NCI-H82 treated with DMSO at 0.1 percent for 48 hours (cell line): ENCODE results near the gene FOXJ3.

ENCODE experiments used
- DNase-seq: peaks from one replicate; lab custom pipeline; 2025; ENCODE audit not compliant: unreplicated experiment; lab: John Stamatoyannopoulos, UW

The FOXJ3 gene

GRCh38 chr1:42171679-42172266 lies 163.3 kb downstream of the FOXJ3 start:
- no peak for DNase-seq

GRCh38 chr1:42170779-42171621 lies 164.0 kb downstream of the FOXJ3 start:
- DNase-seq, result no peak

GRCh38 chr1:42168763-42169162 lies 166.3 kb downstream of the FOXJ3 start:
- no peak for DNase-seq

DNA sequence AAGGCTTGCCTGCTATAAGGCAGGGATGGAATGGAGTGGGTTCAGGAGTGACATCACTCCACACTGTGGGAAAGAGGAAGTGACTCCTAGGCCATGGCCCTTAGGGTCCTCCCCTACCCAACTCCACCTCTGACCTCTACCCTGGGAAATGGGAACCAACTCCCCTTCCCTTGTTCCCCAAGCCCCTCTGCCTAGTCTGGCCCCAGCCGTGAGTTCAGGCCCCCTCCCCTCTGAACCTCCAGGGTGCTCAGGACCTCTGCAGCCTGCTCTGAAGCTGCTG lies 166.7 kb downstream of the FOXJ3 start:
- no peak for DNase-seq

GRCh38 chr1:42167611-42168390 lies 167.2 kb downstream of the FOXJ3 start:
- no peak for DNase-seq

- DNase-seq, result no peak
Measured at GRCh38 chr1:42165511-42166210, 169.4 kb downstream of the FOXJ3 start.

DNA sequence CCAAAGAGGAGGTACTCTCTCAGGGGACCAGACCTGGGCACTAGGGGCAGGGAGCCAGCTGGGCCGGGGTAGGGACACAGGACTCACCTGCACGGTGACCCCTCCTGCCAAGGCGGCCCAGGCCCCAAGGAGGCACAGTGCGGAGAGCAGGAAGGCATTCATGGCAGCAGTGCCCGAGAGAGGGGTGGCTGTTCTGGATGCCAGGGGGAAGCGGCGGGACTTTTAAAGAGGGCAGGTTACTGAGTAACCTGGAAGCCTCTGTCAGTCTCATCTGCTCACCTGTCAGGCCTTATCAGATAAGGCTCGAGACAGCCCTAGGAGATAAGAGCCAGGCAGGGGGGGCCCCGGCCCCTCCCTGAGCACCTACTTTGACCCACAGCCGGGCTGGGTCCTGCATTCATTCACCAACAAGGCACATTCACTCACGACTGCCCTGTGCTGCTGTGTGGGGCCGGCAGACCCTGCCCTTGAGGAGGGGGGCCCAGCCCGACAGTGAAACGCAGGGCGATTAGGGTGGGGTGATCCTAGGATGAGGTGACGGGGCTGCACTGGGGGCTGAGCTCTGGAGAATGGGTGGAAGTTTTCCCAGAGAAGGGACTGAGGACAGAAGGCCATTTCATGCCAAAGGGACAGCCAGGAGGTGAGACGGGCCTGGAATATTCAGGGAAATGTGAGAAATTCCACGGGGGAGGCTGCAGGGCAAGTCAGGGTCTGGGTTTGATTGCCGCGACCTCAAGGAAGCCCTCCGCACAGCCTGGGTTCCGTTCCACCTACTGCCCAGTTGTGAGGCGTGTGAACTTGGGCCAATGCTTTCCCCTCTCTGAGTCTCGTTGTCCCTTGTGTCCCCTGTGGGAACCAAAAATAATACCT lies 170.2 kb downstream of the FOXJ3 start, which contains the start of gene GUCA2A:
GUCA2A (minus strand) TSS at position 195 of the 870 bp plus-strand sequence; CDS start at position 162, 33 bp downstream.
- DNase-seq, result no peak

DNA sequence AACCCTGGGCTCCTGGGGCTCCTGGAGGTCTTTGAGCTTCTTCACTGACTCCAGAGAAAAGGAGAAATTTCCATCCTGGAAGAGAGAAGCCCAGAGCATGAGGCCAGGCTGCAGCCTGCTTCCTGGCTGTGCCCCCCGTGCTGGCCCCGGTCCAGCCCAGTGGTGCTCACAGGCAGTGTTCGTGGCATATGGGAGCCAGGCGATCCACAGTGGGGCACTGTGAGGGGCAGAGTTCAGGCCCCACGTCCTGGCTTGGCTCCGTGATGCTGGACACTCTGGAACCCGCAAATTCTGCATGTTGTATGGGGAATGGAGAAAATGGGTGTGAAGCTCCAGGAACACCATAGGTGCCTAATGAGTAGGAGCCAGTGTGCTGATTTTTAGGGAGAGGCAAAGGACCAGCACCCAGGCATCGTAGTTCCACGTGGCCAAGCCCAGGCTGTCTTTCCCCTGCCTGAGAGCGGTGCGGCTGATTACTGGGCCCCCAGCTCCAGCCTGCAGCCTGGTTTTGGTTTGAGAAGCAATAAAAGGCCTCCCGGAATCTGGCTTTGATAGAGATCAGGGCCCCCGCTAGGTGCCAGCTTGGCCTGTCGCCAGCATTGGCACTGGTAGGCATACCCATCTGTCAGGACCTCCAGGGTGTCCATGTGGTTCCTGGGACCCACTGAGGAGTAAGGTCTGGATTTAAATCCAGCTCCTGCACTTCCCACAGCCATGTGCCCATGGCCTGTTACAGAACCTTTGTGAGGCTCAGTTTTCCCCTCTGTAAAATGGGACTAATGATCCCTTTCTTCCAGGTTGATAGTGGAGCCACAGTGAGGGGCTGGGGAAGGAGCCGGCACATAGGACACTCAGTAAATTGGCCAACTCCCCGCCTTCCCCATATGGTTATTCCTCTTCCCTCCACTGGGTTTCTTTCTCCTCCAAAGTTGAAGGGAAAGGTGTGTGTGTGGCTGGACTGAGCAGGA lies 171.2 kb downstream of the FOXJ3 start:
- no peak for DNase-seq

DNA sequence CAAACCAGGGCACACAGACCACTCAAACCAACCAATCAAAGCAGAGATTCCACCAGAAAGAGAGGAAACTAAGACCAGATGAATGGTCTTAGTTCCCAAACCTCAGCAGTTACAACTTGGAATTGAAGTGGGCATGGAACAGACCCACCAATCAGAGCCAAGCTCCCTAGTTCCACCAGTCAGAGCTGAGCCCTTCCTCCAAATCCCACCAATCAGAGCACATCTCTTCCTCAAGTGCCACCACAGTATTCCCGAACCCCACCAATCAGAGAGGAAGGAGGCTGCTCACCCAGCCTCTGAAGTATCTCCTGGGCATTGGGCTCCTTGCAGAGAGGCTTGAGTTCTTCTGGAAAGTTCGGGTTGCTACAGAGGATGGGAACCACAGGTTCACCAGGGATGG lies 171.9 kb downstream of the FOXJ3 start:
- DNase-seq, result no peak

- DNase-seq, result no peak
Measured at GRCh38 chr1:42162181-42162580, 172.9 kb downstream of the FOXJ3 start.

DNA sequence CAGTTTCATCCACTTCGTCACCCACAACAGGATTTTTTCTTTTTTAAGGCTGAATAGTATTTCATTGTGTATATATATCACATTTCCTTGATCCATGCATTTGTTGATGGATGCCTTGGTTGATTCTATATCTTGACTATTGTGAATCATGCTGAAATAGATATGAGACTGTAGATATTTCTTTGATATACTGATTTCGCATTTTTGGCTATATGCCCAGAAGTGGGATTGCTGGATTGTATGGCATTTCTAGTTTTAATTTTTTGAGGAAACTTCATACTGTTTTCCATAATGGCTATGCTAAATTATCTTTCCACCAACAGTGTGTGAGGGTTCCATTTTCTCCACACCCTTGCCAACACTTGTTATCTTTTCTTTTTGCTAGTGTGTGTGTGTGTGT lies 176.8 kb downstream of the FOXJ3 start:
- DNase-seq, result no peak

DNA sequence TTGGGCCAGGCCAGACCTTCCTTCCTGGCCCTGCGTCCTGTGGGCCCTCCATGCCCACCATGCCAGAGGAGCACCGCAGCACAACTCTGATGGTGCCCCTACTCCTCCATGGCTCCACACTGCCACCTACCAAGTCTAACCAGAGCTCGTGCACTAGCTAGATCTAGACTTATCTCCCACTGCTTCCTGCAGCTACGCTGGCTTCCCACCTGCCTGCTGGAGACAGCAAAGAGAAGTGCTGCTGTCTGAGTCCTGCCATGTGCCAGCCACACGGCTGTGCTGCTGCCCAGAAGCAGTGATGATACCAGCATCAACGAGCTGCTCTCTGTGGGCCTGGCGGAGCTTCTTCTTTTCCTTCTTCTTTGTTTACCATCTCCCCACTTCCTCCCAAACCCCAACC lies 177.4 kb downstream of the FOXJ3 start:
- no peak for DNase-seq

- no peak for DNase-seq
Measured at GRCh38 chr1:42155362-42155761, 179.7 kb downstream of the FOXJ3 start.

DNA sequence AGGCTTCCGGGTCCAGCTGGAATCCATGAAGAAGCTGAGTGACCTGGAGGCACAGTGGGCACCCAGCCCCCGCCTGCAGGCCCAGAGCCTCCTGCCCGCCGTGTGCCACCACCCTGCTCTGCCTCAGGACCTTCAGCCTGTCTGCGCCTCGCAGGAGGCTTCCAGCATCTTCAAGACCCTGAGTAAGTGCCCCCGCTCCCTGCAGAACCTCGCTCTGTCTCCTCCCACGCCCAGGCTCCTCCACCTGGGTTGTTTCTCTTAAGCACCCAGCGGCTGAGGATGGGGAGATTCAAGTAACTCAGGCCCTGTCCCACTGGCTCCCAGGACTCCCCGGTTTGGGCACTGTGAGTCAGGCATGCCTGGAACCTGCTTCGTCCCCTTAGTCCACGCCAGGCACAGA lies 180.3 kb downstream of the FOXJ3 start:
- no peak for DNase-seq

DNA sequence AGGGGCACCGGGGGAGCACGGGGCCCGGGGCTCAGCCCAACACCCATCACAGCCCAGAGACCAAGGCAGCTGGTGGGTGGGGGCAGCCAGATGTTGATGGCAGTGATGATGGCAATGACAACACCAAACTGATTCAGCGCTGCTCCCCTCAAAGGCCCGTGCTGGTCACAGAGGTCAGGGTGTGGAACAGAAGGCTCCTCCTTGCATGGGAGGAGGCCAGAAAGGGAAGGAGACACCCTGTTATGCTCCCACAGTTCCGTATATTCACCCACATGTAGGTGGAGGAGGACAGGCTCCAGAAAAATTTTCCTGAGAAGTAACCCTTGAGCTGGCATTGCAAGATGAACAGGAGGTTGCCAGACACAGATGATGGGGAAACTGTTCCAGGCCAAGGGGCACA lies 181.4 kb downstream of the FOXJ3 start:
- no peak for DNase-seq

DNA sequence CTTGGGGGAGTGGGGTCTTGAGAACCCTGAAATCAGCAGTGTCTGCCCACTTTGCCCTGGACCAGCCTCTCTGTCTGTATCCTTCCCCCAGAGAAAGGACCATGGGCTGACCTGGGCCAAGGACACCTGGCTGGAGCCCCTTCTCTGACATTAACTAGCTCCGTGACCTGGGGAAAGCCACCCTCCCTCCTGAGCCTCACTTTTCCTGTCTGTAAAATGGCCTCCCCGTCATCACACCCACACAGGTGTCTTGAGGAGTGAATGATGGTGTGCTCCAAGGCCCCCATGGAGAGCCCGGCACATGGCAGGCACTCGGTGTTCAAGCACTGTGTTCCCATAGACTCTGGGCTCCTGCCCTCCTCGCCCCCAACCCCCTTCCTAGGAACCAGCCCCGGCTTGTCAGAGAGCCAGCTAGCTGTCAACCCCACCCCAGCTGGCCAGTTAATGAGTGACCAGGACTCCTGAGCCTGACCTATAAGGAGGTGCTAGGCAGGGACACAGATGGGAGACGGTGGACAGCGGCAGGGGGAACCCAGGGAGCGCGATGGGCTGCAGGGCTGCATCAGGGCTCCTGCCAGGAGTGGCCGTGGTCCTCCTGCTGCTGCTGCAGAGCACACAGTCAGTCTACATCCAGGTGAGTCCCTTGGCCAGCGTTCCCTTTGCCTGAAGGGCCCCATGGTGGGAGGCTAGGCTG lies 182.0 kb downstream of the FOXJ3 start, which contains the start of gene GUCA2B:
GUCA2B (plus strand) TSS at position 504 of the 694 bp plus-strand sequence; CDS start at position 545, 41 bp downstream.
- no peak for DNase-seq

- DNase-seq, result no peak
Measured at GRCh38 chr1:42152119-42152518, 182.9 kb downstream of the FOXJ3 start.

DNA sequence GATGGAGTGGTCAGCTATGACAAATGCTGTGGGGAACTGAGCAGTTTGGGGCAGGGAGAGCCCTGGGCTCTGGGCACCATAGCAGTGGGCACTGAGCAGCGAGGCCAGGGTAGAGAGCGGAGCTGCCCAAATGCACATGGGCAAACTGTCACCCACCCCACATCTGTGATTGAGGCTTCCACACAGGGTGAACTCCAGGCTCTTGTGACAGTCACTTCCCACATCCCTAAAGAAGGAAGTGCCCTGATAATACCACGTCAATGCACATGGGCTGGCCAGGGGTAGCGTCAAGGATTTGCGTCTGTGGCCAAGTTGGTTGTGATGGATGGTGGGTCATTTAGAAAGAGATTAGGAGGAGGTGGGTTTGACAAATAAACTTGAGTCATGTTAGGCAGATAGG lies 184.4 kb downstream of the FOXJ3 start:
- DNase-seq, result no peak

GRCh38 chr1:42148166-42148565 lies 186.9 kb downstream of the FOXJ3 start:
- no peak for DNase-seq
